HCT116 (cell line): Measurements from ENCODE around the gene CD74. TPM values are rescaled to one million over a fixed set of nuclear protein-coding genes. Genes with fewer than 3 reads are reported as not detected.

Source experiments
- ATAC-seq: fragments of 200-7000 bp; cut with Tn5 transposase; 2 replicates; pipeline ENCODE4 v1.9.1; 2020; ENCODE audit warnings: mild to moderate bottlenecking, moderate library complexity
- BruUV-seq: library from RNA; stranded (reverse); fragments of 400-500 nt; replicated peaks from 2 replicates; lab custom pipeline; 2021; lab: Mats Ljungman, UMichigan
- CTCF ChIA-PET: fragments of 300-600 bp; sonication (Branson Sonifier 250); formaldehyde crosslinking; loops from one replicate; lab custom pipeline; 2021; ENCODE audit warnings: antibody characterized with exemption; lab: Charles Lee
- POLR2A ChIA-PET: fragments of 300-600, 350-600 bp; sonication (Branson Sonifier 250); formaldehyde crosslinking; loops from one replicate; lab custom pipeline; 2021; ENCODE audit warnings: antibody characterized with exemption; lab: Charles Lee
- RAD21 ChIA-PET, 2 experiments: fragments of 300-600 bp; sonication (Branson Sonifier 250); formaldehyde crosslinking; loops; one replicate each; lab custom pipeline; 2023; ENCODE audit warnings: low total read pairs in 2 of 2; ENCODE audit not compliant: uncharacterized antibody in 2 of 2, unreplicated experiment in 2 of 2, low non-redundant PET in 1 of 2; lab: Charles Lee
- DNase-seq: peaks from one replicate; pipeline ENCODE4 v3.0.0-alpha.2; 2010; ENCODE audit warnings: low read depth, low spot score
- H2AFZ ChIP-seq: fragments of 200-600 bp; shearing (Covaris generic), sonication (generic); 2 replicates; pipeline ENCODE4 v1.6.1; 2017; ENCODE audit warnings: low read depth, mixed run types, mixed read lengths, antibody characterized with exemption, low read length; ENCODE audit not compliant: poor library complexity, severe bottlenecking
- H3K27ac ChIP-seq: 2 replicates; pipeline ENCODE4 v1.5.1; 2012; ENCODE audit warnings: low read depth, low read length
- H3K27me3 ChIP-seq: fragments of 200-600 bp; sonication (generic); 2 replicates; pipeline ENCODE4 v1.6.1; 2016; ENCODE audit warnings: mixed run types, low read length, mixed read lengths; ENCODE audit not compliant: insufficient read depth
- H3K36me3 ChIP-seq, 2 experiments: fragments of 200-500 bp in 1 of 2; fragments of 200-600 bp in 1 of 2; sonication (Bioruptor generic) in 1 of 2; sonication (generic) in 1 of 2; 2 replicates each; pipeline versions ENCODE4 v1.5.1 to v1.6.1; 2014 to 2016; ENCODE audit warnings: low read length in 2 of 2, inconsistent platforms in 1 of 2, mixed read lengths in 1 of 2, mixed run types in 1 of 2; ENCODE audit not compliant: insufficient read depth in 2 of 2, control insufficient read depth in 1 of 2
- H3K4me1 ChIP-seq, 2 experiments: fragments of 200-600 bp in 1 of 2; sonication (generic) in 1 of 2; 2 replicates each; pipeline versions ENCODE4 v1.5.1 to v1.6.1; 2012 to 2017; ENCODE audit warnings: low read length in 2 of 2, inconsistent platforms in 1 of 2, mild to moderate bottlenecking in 1 of 2, mixed read lengths in 1 of 2, mixed run types in 1 of 2, moderate library complexity in 1 of 2; ENCODE audit not compliant: insufficient read depth in 2 of 2, control insufficient read depth in 1 of 2
- H3K4me2 ChIP-seq: fragments of 200-600 bp; sonication (generic); 2 replicates; pipeline ENCODE4 v1.6.1; 2017; ENCODE audit warnings: mixed run types, low read length, mixed read lengths
- H3K4me3 ChIP-seq, 2 experiments: fragments of 200-600 bp in 1 of 2; sonication (generic) in 1 of 2; replicated peaks in 1 of 2; 2 replicates each; pipeline ENCODE4 v1.5.1; 2011 to 2016; ENCODE audit warnings: low read length in 2 of 2, control low read depth in 1 of 2, low read depth in 1 of 2, mild to moderate bottlenecking in 1 of 2, mixed read lengths in 1 of 2, mixed run types in 1 of 2
- H3K79me2 ChIP-seq: fragments of 200-600 bp; sonication (generic); 2 replicates; pipeline ENCODE4 v1.6.1; 2017; ENCODE audit warnings: mild to moderate bottlenecking, mixed run types, low read length, moderate library complexity, mixed read lengths; ENCODE audit not compliant: insufficient read depth
- H3K9ac ChIP-seq: fragments of 200-600 bp; sonication (generic); 2 replicates; pipeline ENCODE4 v1.6.1; 2016; ENCODE audit warnings: low read length, mixed read lengths
- H3K9me2 ChIP-seq: fragments of 200-600 bp; sonication (generic), shearing (Covaris generic); 2 replicates; pipeline ENCODE4 v1.6.1; 2017; ENCODE audit warnings: mixed run types, mild to moderate bottlenecking, moderate library complexity; ENCODE audit not compliant: insufficient read depth
- H3K9me3 ChIP-seq, 2 experiments: fragments of 200-500 bp in 1 of 2; fragments of 200-600 bp in 1 of 2; sonication (Bioruptor generic) in 1 of 2; sonication (generic) in 1 of 2; 2 replicates each; pipeline ENCODE4 v1.6.1; 2014 to 2017; ENCODE audit warnings: low read length in 2 of 2, mixed read lengths in 2 of 2, inconsistent platforms in 1 of 2, low read depth in 1 of 2, mild to moderate bottlenecking in 1 of 2, mixed run types in 1 of 2, moderate library complexity in 1 of 2; ENCODE audit not compliant: control insufficient read depth in 1 of 2, insufficient read depth in 1 of 2
- H4K20me1 ChIP-seq: fragments of 200-600 bp; sonication (generic), shearing (Covaris generic); 2 replicates; pipeline ENCODE4 v1.6.1; 2017; ENCODE audit warnings: mixed run types, mild to moderate bottlenecking, moderate library complexity; ENCODE audit not compliant: insufficient read depth
- ELF1 ChIP-seq: IDR thresholded peaks from 2 replicates; pipeline ENCODE4 v1.6.1; 2012; ENCODE audit warnings: low read depth, borderline replicate concordance
- EZH2phosphoT487 ChIP-seq: fragments of 200-600 bp; IDR thresholded peaks from 2 replicates; pipeline ENCODE4 v1.6.1; 2018; ENCODE audit warnings: antibody characterized with exemption, borderline replicate concordance
- FOSL1 ChIP-seq: IDR thresholded peaks from 2 replicates; pipeline ENCODE4 v1.6.1; 2012; ENCODE audit warnings: low read depth
- JUND ChIP-seq: IDR thresholded peaks from 2 replicates; pipeline ENCODE4 v1.6.1; 2012
- POLR2A ChIP-seq: IDR thresholded peaks from 2 replicates; pipeline ENCODE4 v1.7.0; 2011; ENCODE audit warnings: borderline replicate concordance; ENCODE audit not compliant: insufficient read depth, insufficient read length; ENCODE audit errors: extremely low read depth
- POLR2AphosphoS5 ChIP-seq: IDR thresholded peaks from 2 replicates; pipeline ENCODE4 v1.6.1; 2011; ENCODE audit warnings: mild to moderate bottlenecking, low read depth, low read length, moderate library complexity
- SP1 ChIP-seq: IDR thresholded peaks from 2 replicates; pipeline ENCODE4 v1.6.1; 2012; ENCODE audit warnings: low read depth
- SRF ChIP-seq: IDR thresholded peaks from 2 replicates; pipeline ENCODE4 v1.6.1; 2012; ENCODE audit warnings: low read depth
- TCF7L2 ChIP-seq: IDR thresholded peaks from 2 replicates; pipeline ENCODE4 v1.7.0; 2011; ENCODE audit warnings: borderline replicate concordance, inconsistent platforms; ENCODE audit not compliant: insufficient read depth, insufficient read length; ENCODE audit errors: extremely low read depth
- YY1 ChIP-seq: IDR thresholded peaks from 2 replicates; pipeline ENCODE4 v1.6.1; 2011; ENCODE audit warnings: low read length, low read depth, moderate library complexity, mild to moderate bottlenecking; ENCODE audit not compliant: insufficient replicate concordance; ENCODE audit errors: extremely low read depth
- ZNF274 ChIP-seq: fragments of 200-500 bp; sonication (Bioruptor generic); IDR thresholded peaks from 2 replicates; pipeline ENCODE4 v1.6.1; 2014; ENCODE audit warnings: mild to moderate bottlenecking, low read depth, low read length, inconsistent platforms
- intact Hi-C: fragments of 100-400 bp; cut with micrococcal nuclease; formaldehyde crosslinking; loops from 2 replicates; pipeline ENCODE4 v1.10.0; 2022
- total RNA-seq: library from RNA; stranded (reverse); gene quantifications from one replicate; pipeline ENCODE4 v1.2.1, GENCODE V29; 2021; ENCODE audit not compliant: unreplicated experiment
- TF ChIP-seq, protein P1 (sequence below): IDR thresholded peaks from 2 replicates; pipeline ENCODE4 v1.6.1; 2012
- TF ChIP-seq, protein P2 (sequence below): IDR thresholded peaks from 2 replicates; pipeline ENCODE4 v1.6.1; 2012; ENCODE audit warnings: low read depth
- TF ChIP-seq, protein P3 (sequence below), 3 experiments: fragments of 200-600 bp in 1 of 3; sonication (generic) in 1 of 3; IDR thresholded peaks in 2 of 3; conservative IDR thresholded peaks in 1 of 3; 2 replicates each; pipeline ENCODE4 v1.5.1; 2012 to 2017; ENCODE audit warnings: low read depth in 2 of 3, low read length in 2 of 3, antibody characterized with exemption in 1 of 3, borderline replicate concordance in 1 of 3, control low read depth in 1 of 3, mild to moderate bottlenecking in 1 of 3, mixed read lengths in 1 of 3, mixed run types in 1 of 3, moderate library complexity in 1 of 3; ENCODE audit not compliant: insufficient read depth in 1 of 3
- TF ChIP-seq, protein P4 (sequence below): IDR thresholded peaks from 2 replicates; pipeline ENCODE4 v1.6.1; 2011; ENCODE audit warnings: mild to moderate bottlenecking, low read length, moderate library complexity; ENCODE audit not compliant: insufficient replicate concordance; ENCODE audit errors: extremely low read depth
- TF ChIP-seq, protein P5 (sequence below): IDR thresholded peaks from 2 replicates; pipeline ENCODE4 v1.6.1; 2012

CD74 gene
- total RNA-seq, 1 experiment from 2014 or later: 8.9 TPM

DNA sequence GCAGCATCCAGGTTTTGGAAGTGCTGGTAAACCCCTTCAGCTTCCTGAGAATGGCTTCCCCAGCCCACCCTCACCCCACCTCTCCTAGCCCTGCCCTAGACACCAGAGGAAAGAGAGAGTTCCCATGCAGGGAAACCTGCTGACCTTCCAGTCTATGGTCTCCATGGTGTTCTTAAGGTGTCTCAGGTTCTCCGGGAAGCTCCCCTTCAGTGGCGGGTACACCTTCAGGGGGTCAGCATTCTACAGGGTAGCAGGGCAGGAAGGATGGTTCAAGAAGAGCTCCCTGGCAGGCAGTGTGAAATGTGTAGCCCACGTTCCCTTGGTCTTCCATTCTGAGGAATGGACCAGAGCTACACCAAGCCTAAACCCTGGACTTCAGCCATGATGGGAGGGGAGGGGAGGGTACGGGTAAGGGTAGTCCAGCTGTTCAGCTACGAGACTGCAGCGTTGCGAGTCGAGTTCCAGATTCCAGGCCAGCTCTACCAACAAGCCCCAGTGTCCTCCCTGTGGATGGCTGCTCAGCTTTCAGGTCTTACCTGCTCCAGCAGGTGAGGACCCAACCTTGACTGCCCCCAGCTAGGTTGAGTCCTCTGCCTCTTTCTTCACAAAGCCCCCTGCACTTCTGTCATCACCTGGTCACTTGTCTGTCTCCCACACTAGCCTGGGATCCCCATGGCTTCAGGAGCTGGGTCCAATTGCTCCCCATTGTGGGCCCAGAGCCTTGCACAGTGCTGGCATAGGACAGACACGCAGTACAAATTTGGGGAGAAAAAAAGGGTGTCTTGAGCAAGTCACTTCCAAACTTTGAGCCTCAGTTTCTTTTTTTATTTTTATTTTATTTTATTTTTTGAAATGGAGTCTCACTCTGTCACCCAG is 7.5 kb downstream of the CD74 start:
- no TSS peak for BruUV-seq
- ChIA-PET CTCF (no interaction called here), RAD21 (no interaction called here), POLR2A (no interaction called here)
- Histone ChIP-seq H3K27me3 (no peaks in the 10 kb centered on the region), H3K79me2 (no peaks in the 10 kb centered on the region), H3K9me3 (no peaks in the 10 kb centered on the region), H3K4me2 (no peak overlapping the region), H4K20me1 (no peaks in the 10 kb centered on the region), H3K4me1 (peaks cover 8 to 18% of the 10 kb centered on the region in 2 experiments; a peak in 3 of 4 replicates), H3K4me3 (no peak overlapping the region), H3K36me3 (peaks cover 0 to 7% of the 10 kb centered on the region in 2 experiments; a peak in 1 of 4 replicates), H3K9ac (no peak overlapping the region), H2AFZ (no peak overlapping the region), H3K9me2 (no peaks in the 10 kb centered on the region), H3K27ac (no peak overlapping the region)
- ATAC-seq (no peak), DNase-seq (no peak)
- TF ChIP-seq POLR2AphosphoS5 (no peak), FOSL1 (no peak), TCF7L2 (no peak), ELF1 (no peak), EZH2phosphoT487 (no peak), YY1 (no peak), POLR2A (no peak), JUND (no peak), SRF (no peak), ZNF274 (no peak), SP1 (no peak)
- TF ChIP-seq, protein P1, sequence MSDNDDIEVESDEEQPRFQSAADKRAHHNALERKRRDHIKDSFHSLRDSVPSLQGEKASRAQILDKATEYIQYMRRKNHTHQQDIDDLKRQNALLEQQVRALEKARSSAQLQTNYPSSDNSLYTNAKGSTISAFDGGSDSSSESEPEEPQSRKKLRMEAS: no peak
- TF ChIP-seq, protein P2, sequence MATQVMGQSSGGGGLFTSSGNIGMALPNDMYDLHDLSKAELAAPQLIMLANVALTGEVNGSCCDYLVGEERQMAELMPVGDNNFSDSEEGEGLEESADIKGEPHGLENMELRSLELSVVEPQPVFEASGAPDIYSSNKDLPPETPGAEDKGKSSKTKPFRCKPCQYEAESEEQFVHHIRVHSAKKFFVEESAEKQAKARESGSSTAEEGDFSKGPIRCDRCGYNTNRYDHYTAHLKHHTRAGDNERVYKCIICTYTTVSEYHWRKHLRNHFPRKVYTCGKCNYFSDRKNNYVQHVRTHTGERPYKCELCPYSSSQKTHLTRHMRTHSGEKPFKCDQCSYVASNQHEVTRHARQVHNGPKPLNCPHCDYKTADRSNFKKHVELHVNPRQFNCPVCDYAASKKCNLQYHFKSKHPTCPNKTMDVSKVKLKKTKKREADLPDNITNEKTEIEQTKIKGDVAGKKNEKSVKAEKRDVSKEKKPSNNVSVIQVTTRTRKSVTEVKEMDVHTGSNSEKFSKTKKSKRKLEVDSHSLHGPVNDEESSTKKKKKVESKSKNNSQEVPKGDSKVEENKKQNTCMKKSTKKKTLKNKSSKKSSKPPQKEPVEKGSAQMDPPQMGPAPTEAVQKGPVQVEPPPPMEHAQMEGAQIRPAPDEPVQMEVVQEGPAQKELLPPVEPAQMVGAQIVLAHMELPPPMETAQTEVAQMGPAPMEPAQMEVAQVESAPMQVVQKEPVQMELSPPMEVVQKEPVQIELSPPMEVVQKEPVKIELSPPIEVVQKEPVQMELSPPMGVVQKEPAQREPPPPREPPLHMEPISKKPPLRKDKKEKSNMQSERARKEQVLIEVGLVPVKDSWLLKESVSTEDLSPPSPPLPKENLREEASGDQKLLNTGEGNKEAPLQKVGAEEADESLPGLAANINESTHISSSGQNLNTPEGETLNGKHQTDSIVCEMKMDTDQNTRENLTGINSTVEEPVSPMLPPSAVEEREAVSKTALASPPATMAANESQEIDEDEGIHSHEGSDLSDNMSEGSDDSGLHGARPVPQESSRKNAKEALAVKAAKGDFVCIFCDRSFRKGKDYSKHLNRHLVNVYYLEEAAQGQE: no peak
- TF ChIP-seq, protein P3, sequence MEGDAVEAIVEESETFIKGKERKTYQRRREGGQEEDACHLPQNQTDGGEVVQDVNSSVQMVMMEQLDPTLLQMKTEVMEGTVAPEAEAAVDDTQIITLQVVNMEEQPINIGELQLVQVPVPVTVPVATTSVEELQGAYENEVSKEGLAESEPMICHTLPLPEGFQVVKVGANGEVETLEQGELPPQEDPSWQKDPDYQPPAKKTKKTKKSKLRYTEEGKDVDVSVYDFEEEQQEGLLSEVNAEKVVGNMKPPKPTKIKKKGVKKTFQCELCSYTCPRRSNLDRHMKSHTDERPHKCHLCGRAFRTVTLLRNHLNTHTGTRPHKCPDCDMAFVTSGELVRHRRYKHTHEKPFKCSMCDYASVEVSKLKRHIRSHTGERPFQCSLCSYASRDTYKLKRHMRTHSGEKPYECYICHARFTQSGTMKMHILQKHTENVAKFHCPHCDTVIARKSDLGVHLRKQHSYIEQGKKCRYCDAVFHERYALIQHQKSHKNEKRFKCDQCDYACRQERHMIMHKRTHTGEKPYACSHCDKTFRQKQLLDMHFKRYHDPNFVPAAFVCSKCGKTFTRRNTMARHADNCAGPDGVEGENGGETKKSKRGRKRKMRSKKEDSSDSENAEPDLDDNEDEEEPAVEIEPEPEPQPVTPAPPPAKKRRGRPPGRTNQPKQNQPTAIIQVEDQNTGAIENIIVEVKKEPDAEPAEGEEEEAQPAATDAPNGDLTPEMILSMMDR (IDR thresholded peaks at IDR 0.05 in 2 of 3, conservative IDR thresholded peaks at IDR 0.05 in 1 of 3; ENCODE audit: borderline replicate concordance in 1 of 3, insufficient read depth in 1 of 3, low read depth in 2 of 3, low read length in 2 of 3): no peak
- TF ChIP-seq, protein P4, sequence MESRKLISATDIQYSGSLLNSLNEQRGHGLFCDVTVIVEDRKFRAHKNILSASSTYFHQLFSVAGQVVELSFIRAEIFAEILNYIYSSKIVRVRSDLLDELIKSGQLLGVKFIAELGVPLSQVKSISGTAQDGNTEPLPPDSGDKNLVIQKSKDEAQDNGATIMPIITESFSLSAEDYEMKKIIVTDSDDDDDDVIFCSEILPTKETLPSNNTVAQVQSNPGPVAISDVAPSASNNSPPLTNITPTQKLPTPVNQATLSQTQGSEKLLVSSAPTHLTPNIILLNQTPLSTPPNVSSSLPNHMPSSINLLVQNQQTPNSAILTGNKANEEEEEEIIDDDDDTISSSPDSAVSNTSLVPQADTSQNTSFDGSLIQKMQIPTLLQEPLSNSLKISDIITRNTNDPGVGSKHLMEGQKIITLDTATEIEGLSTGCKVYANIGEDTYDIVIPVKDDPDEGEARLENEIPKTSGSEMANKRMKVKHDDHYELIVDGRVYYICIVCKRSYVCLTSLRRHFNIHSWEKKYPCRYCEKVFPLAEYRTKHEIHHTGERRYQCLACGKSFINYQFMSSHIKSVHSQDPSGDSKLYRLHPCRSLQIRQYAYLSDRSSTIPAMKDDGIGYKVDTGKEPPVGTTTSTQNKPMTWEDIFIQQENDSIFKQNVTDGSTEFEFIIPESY: no peak
- TF ChIP-seq, protein P5, sequence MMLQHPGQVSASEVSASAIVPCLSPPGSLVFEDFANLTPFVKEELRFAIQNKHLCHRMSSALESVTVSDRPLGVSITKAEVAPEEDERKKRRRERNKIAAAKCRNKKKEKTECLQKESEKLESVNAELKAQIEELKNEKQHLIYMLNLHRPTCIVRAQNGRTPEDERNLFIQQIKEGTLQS: no peak
- intact Hi-C loops: no loop called here
